IMR-90 (cell line): ENCODE results near the gene ASGR2.
"Not testable (repeated sequence)": the region's sequence is repeated elsewhere in the genome, so short reads cannot be mapped to it uniquely, and the experiment has no call there.

Experiments
- CEBPB ChIP-seq: IDR thresholded peaks from 2 replicates; pipeline ENCODE4 v1.6.1; 2012; ENCODE audit warnings: low read depth, low read length, improper control_type of control experiment
- CTCF ChIP-seq: conservative IDR thresholded peaks from 2 replicates; pipeline ENCODE4 v1.5.1; 2012; ENCODE audit warnings: mild to moderate bottlenecking, low read depth, low read length, improper control_type of control experiment

DNA sequence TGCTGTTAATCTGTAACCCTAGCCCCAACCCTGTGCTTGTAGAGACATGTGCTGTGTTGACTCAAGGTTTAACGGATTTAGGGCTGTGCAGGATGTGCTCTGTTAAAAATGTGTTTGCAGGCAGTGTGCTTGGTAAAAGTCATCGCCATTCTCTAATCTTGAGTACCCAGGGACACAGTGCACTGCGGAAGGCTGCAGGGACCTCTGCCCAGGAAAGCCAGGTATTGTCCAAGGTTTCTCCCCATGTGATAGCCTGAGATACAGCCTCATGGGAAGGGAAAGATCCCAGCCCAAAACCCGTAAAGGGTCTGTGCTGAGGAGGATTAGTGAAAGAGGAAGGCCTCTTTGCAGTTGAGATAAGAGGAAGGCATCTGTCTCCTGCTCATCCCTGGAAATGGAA, 26.2 kb downstream of the ASGR2 start:
- TF ChIP-seq CEBPB, CTCF: not testable (repeated sequence)
